ENCODE measurements around the gene LIN28B. TPM values are rescaled to one million over a fixed set of nuclear protein-coding genes. Genes with fewer than 3 reads are reported as not detected.
"Not testable (repeated sequence)": the region's sequence is repeated elsewhere in the genome, so short reads cannot be mapped to it uniquely, and the experiment has no call there.

LIN28B gene
- total and polyA plus RNA-seq, 8 donors, result 0.09 to 0.44 (median 0.29) TPM; not detected in 2

DNA sequence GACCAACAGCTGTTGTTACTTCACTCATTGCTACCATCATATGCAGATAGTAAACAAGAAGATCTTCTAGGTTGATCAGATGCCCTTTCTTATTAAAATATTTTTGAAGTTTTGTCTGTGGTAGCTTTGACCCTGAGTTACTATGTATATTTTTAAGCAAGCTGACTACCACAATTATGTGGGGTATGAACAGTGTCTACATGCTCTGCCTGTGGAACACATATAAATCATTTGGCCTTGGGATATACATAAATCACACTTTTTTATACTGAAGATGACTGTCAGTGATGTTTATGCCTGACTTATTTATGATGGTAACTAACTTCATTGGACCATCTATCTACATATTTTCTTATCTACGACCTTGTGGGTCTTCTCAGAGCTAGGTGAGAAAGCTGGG lies 44.2 kb downstream of the LIN28B start:
- no peak for ATAC-seq
- Histone ChIP-seq H3K4me1 (no peaks in the 10 kb centered on the region), H3K9me3 (no peaks in the 10 kb centered on the region), H3K27ac (no peak overlapping the region), H3K4me3 (no peak overlapping the region), H3K27me3 (no peaks in the 10 kb centered on the region), H3K36me3 (no peaks in the 10 kb centered on the region)
- DNase-seq, result no peak
- intact Hi-C loops (cut with DNase I), result no loop called here
- TF ChIP-seq, protein P1, sequence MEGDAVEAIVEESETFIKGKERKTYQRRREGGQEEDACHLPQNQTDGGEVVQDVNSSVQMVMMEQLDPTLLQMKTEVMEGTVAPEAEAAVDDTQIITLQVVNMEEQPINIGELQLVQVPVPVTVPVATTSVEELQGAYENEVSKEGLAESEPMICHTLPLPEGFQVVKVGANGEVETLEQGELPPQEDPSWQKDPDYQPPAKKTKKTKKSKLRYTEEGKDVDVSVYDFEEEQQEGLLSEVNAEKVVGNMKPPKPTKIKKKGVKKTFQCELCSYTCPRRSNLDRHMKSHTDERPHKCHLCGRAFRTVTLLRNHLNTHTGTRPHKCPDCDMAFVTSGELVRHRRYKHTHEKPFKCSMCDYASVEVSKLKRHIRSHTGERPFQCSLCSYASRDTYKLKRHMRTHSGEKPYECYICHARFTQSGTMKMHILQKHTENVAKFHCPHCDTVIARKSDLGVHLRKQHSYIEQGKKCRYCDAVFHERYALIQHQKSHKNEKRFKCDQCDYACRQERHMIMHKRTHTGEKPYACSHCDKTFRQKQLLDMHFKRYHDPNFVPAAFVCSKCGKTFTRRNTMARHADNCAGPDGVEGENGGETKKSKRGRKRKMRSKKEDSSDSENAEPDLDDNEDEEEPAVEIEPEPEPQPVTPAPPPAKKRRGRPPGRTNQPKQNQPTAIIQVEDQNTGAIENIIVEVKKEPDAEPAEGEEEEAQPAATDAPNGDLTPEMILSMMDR (IDR thresholded peaks at IDR 0.05), result no peak

DNA sequence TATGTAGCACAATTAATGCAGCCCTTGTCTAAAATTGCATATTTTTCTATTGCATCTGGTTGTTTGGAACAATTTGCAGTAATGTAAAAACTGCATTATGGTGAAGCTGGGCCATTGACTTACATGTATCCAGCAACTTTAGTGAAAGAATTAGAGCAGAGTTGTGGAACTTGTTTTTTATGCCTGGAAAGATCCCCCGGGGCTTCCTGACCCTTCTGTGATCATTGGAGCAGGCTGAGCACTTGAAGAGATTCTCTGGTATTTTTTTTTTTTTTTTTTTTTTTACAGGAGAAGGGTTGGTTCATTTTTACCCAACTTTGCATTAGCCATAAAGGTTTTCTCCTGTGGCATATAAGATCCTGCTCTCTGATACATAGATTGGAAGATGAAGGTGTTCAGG lies 45.0 kb downstream of the LIN28B start:
- H3K4me3 ChIP-seq, result no peak overlapping the region
- H3K27ac ChIP-seq, result no peak overlapping the region
- intact Hi-C loops (cut with DNase I), result no loop called here
- no peaks in the 10 kb centered on the region for H3K27me3 ChIP-seq
- DNase-seq (no peak), ATAC-seq (no peak)
- no peaks in the 10 kb centered on the region for H3K9me3 ChIP-seq
- TF ChIP-seq, protein P1 (IDR thresholded peaks at IDR 0.05), result no peak
- no peaks in the 10 kb centered on the region for H3K4me1 ChIP-seq
- no peaks in the 10 kb centered on the region for H3K36me3 ChIP-seq

DNA sequence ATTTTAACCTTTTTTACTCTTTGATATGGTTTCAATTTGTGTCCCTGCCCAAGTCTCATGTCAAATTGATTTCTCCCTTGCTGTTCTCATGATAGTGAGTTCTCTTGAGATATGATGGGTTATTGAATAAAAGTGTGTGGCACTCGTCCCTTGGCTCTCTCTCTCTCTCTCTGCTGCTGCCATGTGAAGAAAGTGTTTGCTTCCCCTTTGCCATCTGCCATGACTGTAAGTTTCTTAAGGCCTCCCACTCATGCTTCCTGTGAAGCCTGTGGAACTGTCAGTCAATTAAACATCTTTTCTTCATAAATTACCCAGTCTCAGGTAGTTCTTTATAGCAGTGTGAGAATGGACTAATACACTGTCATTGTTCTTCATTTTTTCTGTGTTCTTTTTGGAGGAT lies 48.5 kb downstream of the LIN28B start:
- Histone ChIP-seq H3K9me3 (no peaks in the 10 kb centered on the region), H3K27me3 (no peaks in the 10 kb centered on the region), H3K4me3 (no peak overlapping the region), H3K36me3 (no peaks in the 10 kb centered on the region), H3K27ac (no peak overlapping the region), H3K4me1 (no peaks in the 10 kb centered on the region)
- intact Hi-C loops (cut with DNase I), result no loop called here
- ATAC-seq (no peak), DNase-seq (no peak)
- TF ChIP-seq, protein P1 (IDR thresholded peaks at IDR 0.05), result no peak

DNA sequence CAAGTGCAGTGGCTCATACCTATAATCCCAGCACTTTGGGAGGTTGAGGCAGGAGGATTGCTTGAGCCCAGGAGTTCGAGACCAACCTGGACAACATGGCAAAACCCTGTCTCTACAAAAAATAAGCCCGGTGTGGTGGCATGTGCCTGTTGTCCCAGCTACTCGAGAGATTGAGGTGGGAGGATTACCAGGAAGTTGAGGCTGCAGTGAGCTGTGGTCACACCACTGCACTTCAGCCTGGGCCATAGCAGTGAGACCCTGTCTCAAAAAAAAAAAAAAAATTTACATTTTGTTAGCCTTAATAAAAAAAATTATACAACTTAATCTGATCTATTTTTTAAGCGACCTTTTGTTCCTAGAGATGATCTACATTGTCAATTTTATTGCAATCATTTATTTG lies 56.6 kb downstream of the LIN28B start:
- H3K36me3 ChIP-seq; ATAC-seq; DNase-seq; H3K4me3 ChIP-seq; H3K27ac ChIP-seq; H3K27me3 ChIP-seq; H3K4me1 ChIP-seq; intact Hi-C loops (cut with DNase I); H3K9me3 ChIP-seq: not testable (repeated sequence)

DNA sequence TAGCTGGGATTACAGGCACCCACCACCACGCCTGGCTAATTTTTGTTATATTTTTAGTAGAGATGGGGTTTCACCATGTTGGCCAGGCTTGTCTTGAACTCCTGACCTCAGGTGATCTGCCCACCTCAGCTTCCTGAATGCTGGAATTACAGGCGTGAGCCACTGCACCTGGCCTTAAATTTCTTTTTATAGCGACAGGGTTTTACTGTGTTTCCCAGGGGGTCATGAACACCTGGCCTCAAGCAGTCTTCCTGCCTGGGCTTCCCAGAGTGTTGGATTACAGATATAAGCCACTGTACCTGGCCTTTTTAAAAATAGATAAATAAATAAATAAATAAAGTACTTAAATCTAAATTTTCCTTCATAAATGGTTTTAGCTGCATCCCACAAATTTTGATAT lies 57.5 kb downstream of the LIN28B start:
- H3K4me1 ChIP-seq, result no peaks in the 10 kb centered on the region
- no peaks in the 10 kb centered on the region for H3K27me3 ChIP-seq
- H3K36me3 ChIP-seq, result no peaks in the 10 kb centered on the region
- intact Hi-C loops (cut with DNase I), result no loop called here
- H3K27ac ChIP-seq, result no peak overlapping the region
- H3K9me3 ChIP-seq, result no peaks in the 10 kb centered on the region
- no peak overlapping the region for H3K4me3 ChIP-seq
- no peak for DNase-seq
- TF ChIP-seq, protein P1 (IDR thresholded peaks at IDR 0.05), result no peak
- no peak for ATAC-seq

DNA sequence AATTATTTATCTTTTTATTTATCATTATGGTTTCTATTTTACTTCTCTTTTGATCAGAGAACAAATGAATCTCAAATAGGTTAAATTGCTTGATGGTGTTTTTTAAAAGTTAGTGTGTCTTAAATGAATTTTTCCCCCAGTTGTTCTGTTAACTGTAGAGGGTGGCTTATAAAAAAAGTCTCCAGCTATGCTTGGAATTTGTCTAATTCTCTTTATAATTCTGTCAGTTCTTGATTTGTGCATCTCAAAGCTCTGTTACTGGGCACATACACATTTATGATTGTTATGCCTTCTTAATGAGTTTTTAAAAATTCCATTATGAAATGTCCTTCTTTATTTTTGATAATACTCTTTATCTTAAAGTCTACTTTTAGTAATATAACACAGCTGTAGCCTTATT lies 58.0 kb downstream of the LIN28B start:
- Histone ChIP-seq H3K4me3 (no peak overlapping the region), H3K4me1 (no peaks in the 10 kb centered on the region), H3K27ac (no peak overlapping the region), H3K27me3 (no peaks in the 10 kb centered on the region), H3K9me3 (no peaks in the 10 kb centered on the region), H3K36me3 (no peaks in the 10 kb centered on the region)
- TF ChIP-seq, protein P1 (IDR thresholded peaks at IDR 0.05), result no peak
- DNase-seq, result no peak
- intact Hi-C loops (cut with DNase I), result no loop called here
- ATAC-seq, result no peak

Measured in left lung (tissue), 10 donors.